Measurements from ENCODE around the gene ARHGAP28. TPM values are rescaled to one million over a fixed set of nuclear protein-coding genes. Genes with fewer than 3 reads are reported as not detected.
A peak's percentile ranks its signal among the peaks of the same experiment; 100 is the strongest.

Gene ARHGAP28
- total RNA-seq, 4 donors from 2014 or later = 3.6 to 7.8 (median 6.0) TPM

GRCh38 chr18:6773777-6774176 lies 44.3 kb downstream of the ARHGAP28 start:
- Histone ChIP-seq H3K36me3 (no peaks in the 10 kb centered on the region), H3K27ac (no peak overlapping the region), H3K27me3 (no peaks in the 10 kb centered on the region), H3K9me3 (no peaks in the 10 kb centered on the region), H3K4me1 (peaks cover 0 to 3% (median 0%) of the 10 kb centered on the region in 4 donors), H3K4me3 (no peak overlapping the region)
- DNase-seq (ENCODE audit: low spot score in 2 of 2) = no peak
- no peak for TF ChIP-seq POLR2A (IDR thresholded peaks at IDR 0.05)
- no peak for TF ChIP-seq CTCF (IDR thresholded peaks at IDR 0.05)
- no peak for TF ChIP-seq EP300 (IDR thresholded peaks at IDR 0.05)
- WGBS, 2 donors = 59 to 75% methylated on average over 2 of the region's 2 CpGs

GRCh38 chr18:6775237-6775636 lies 45.7 kb downstream of the ARHGAP28 start:
- DNase-seq (ENCODE audit: low spot score in 2 of 2) = no peak
- H3K27me3 ChIP-seq = no peaks in the 10 kb centered on the region
- peaks cover 0 to 3% (median 0%) of the 10 kb centered on the region in 4 donors for H3K4me1 ChIP-seq
- WGBS, 2 donors = 75 to 82% methylated on average over 7 of the region's 7 CpGs
- H3K9me3 ChIP-seq = no peaks in the 10 kb centered on the region
- no peak for TF ChIP-seq POLR2A (IDR thresholded peaks at IDR 0.05)
- TF ChIP-seq CTCF (IDR thresholded peaks at IDR 0.05) = no peak
- TF ChIP-seq EP300 (IDR thresholded peaks at IDR 0.05) = no peak
- H3K4me3 ChIP-seq = no peak overlapping the region
- no peak overlapping the region for H3K27ac ChIP-seq
- no peaks in the 10 kb centered on the region for H3K36me3 ChIP-seq

DNA sequence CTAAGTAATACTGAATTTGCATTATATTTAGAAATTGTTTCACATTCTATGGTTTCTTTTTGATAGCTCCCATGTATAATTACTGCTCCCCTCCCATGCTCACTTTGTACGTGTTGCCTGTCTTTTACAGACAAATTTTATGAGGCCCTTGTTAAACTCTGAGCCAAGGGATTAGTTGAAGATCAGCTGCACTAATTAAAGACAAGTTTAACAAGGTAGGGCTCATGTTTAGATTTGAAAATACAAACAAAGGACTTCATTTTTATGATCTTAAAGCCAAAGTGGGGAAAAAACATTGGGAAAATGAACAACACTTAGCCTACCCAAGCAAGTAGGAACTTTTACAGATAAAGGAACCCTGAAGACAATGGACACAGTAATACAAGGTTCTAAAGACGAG lies 46.2 kb downstream of the ARHGAP28 start:
- Histone ChIP-seq H3K27ac (peak overlapping the region in 2 of 4 donors; percentile 35 to 49), H3K4me1 (peaks cover 0 to 3% (median 0%) of the 10 kb centered on the region in 4 donors), H3K36me3 (no peaks in the 10 kb centered on the region), H3K9me3 (no peaks in the 10 kb centered on the region), H3K4me3 (no peak overlapping the region), H3K27me3 (no peaks in the 10 kb centered on the region)
- DNase-seq (ENCODE audit: low spot score in 2 of 2) = no peak
- WGBS, 2 donors = 43 to 47% methylated on average over 2 of the region's 2 CpGs
- TF ChIP-seq CTCF (IDR thresholded peaks at IDR 0.05) (no peak), EP300 (IDR thresholded peaks at IDR 0.05) (no peak), POLR2A (IDR thresholded peaks at IDR 0.05) (no peak)

DNA sequence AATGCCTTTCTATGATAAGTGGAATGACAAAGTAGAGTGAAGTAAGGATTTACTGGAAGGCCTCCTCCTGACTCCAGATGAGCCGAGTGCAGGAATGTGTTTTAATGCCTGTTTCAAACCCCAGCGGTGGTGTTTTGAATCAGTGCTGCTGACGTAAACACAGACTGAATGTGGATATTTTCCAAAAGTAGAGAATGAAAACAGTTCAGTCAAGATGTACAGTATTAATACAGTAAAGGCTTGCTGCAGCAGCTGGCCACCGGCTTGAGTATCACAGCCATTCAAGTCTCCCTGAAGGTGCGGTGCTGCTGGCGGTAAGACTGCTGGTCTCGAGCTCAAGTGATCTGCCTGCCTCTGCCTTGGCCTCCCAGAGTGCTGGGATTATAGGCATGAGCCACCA lies 46.7 kb downstream of the ARHGAP28 start:
- no peaks in the 10 kb centered on the region for H3K9me3 ChIP-seq
- H3K36me3 ChIP-seq = no peaks in the 10 kb centered on the region
- 42 to 46% methylated on average over 7 of the region's 7 CpGs for WGBS, 2 donors
- no peak for TF ChIP-seq CTCF (IDR thresholded peaks at IDR 0.05)
- no peak for TF ChIP-seq EP300 (IDR thresholded peaks at IDR 0.05)
- TF ChIP-seq POLR2A (IDR thresholded peaks at IDR 0.05) = no peak
- H3K4me1 ChIP-seq = peaks cover 0 to 4% (median 0%) of the 10 kb centered on the region in 4 donors
- H3K27ac ChIP-seq = peak overlapping the region in 2 of 4 donors; percentile 35 to 49
- no peak for DNase-seq (ENCODE audit: low spot score in 2 of 2)
- no peaks in the 10 kb centered on the region for H3K27me3 ChIP-seq
- no peak overlapping the region for H3K4me3 ChIP-seq

DNA sequence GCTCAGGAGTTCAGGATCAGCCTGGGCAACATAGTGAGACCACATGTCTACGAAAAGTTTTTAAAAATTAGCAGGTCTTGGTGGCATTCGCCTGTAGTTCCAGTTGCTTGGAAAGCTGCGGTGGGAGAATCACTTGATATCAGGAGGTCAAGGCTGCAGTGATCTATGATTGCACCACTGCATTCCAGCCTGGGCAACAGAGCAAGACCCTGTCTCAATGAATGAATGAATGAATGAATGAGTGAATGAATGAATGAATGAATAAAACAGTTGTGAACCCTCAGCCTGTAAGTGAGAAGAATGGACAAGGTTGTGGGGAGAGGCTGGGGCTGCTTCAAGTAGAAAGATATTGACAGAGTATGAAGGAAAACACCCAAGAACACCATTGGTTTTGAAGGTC lies 48.0 kb downstream of the ARHGAP28 start:
- TF ChIP-seq EP300 (IDR thresholded peaks at IDR 0.05) (no peak), POLR2A (IDR thresholded peaks at IDR 0.05) (no peak)
- no peak for DNase-seq (ENCODE audit: low spot score in 2 of 2)
- Histone ChIP-seq H3K4me3 (no peak overlapping the region), H3K36me3 (no peaks in the 10 kb centered on the region), H3K9me3 (no peaks in the 10 kb centered on the region), H3K4me1 (peaks cover 0 to 16% (median 4%) of the 10 kb centered on the region in 4 donors), H3K27me3 (no peaks in the 10 kb centered on the region), H3K27ac (no peak overlapping the region)
- WGBS, 2 donors = 83 to 97% methylated on average over 3 of the region's 3 CpGs
